T-helper 2 cell (primary cell): Measurements from ENCODE around the gene EIF4G3.
"Not testable (repeated sequence)": the region's sequence is repeated elsewhere in the genome, so short reads cannot be mapped to it uniquely, and the experiment has no call there.

Experiments used
- DNase-seq, 5 experiments: peaks; one replicate each; pipeline versions ENCODE4 v3.0.0 to v3.0.0-alpha.2; 2012 to 2022

EIF4G3 gene

GRCh38 chr1:20792196-20792595 is 384.5 kb downstream of the EIF4G3 start:
- no peak for DNase-seq

GRCh38 chr1:20790785-20791184 is 385.9 kb downstream of the EIF4G3 start:
- DNase-seq, result no peak

GRCh38 chr1:20789598-20789997 is 387.1 kb downstream of the EIF4G3 start:
- DNase-seq, result not testable (repeated sequence)

GRCh38 chr1:20787840-20788795 is 388.6 kb downstream of the EIF4G3 start:
- no peak for DNase-seq

GRCh38 chr1:20787029-20787839 is 389.5 kb downstream of the EIF4G3 start, which contains the start of gene HP1BP3:
HP1BP3 (minus strand) TSS chr1:20787307; CDS start chr1:20780440, 6,867 bp downstream.
- DNase-seq, result peak; percentile 65 to 89 (median 80)

- peak; percentile 93 to 97 (median 95) for DNase-seq
These were observed 390.3 kb downstream of the EIF4G3 start for GRCh38 chr1:20786253-20787028.

GRCh38 chr1:20785907-20786252 is 390.8 kb downstream of the EIF4G3 start:
- no peak for DNase-seq

GRCh38 chr1:20775700-20776099 is 401.0 kb downstream of the EIF4G3 start:
- DNase-seq, result peak in 1 of 5 experiments; percentile 26

GRCh38 chr1:20771780-20772179 is 404.9 kb downstream of the EIF4G3 start:
- DNase-seq, result no peak

- no peak for DNase-seq
These were observed 406.2 kb downstream of the EIF4G3 start for GRCh38 chr1:20770314-20771087.

- no peak for DNase-seq
These were observed 409.4 kb downstream of the EIF4G3 start for GRCh38 chr1:20767271-20767670.

GRCh38 chr1:20763417-20763816 is 413.3 kb downstream of the EIF4G3 start:
- no peak for DNase-seq

- DNase-seq, result no peak
These were observed 416.4 kb downstream of the EIF4G3 start for GRCh38 chr1:20760322-20760721.
